ENCODE data around the gene INS. TPM values are rescaled to one million over a fixed set of nuclear protein-coding genes. Genes with fewer than 3 reads are reported as not detected.

Gene INS
- total RNA-seq, 1 donor from 2014 or later = not detected

- DNase-seq (ENCODE audit: low spot score) = no peak
These were observed 16.3 kb downstream of the INS start for GRCh38 chr11:2144544-2145248.

GRCh38 chr11:2143799-2144543 lies 17.0 kb downstream of the INS start:
- no peak for DNase-seq (ENCODE audit: low spot score)

- DNase-seq (ENCODE audit: low spot score) = no peak
These were observed 17.6 kb downstream of the INS start for GRCh38 chr11:2143477-2143798.

- no peak for DNase-seq (ENCODE audit: low spot score)
These were observed 18.2 kb downstream of the INS start for GRCh38 chr11:2142762-2143202.

GRCh38 chr11:2142300-2142759 lies 18.7 kb downstream of the INS start:
- no peak for DNase-seq (ENCODE audit: low spot score)

- DNase-seq (ENCODE audit: low spot score) = no peak
These were observed 20.3 kb downstream of the INS start for GRCh38 chr11:2140411-2141400.

GRCh38 chr11:2139621-2140337 lies 21.2 kb downstream of the INS start:
- DNase-seq (ENCODE audit: low spot score) = no peak

- no peak for DNase-seq (ENCODE audit: low spot score)
These were observed 21.9 kb downstream of the INS start, which contains the start of gene IGF2 for GRCh38 chr11:2139123-2139521. Gene IGF2, minus strand, starts transcription at chr11:2139389. Its CDS starts 3,866 bp downstream, at chr11:2135523.

- DNase-seq (ENCODE audit: low spot score) = no peak
These were observed 22.4 kb downstream of the INS start for GRCh38 chr11:2138431-2139122.

GRCh38 chr11:2138068-2138430 lies 23.0 kb downstream of the INS start:
- no peak for DNase-seq (ENCODE audit: low spot score)

GRCh38 chr11:2137202-2138067 lies 23.6 kb downstream of the INS start:
- DNase-seq (ENCODE audit: low spot score) = peak; percentile 71

- DNase-seq (ENCODE audit: low spot score) = no peak
These were observed 24.1 kb downstream of the INS start for GRCh38 chr11:2136952-2137201.

- DNase-seq (ENCODE audit: low spot score) = no peak
These were observed 24.6 kb downstream of the INS start for GRCh38 chr11:2136209-2136951.

GRCh38 chr11:2135648-2136201 lies 25.3 kb downstream of the INS start:
- no peak for DNase-seq (ENCODE audit: low spot score)

GRCh38 chr11:2135018-2135569 lies 25.9 kb downstream of the INS start:
- DNase-seq (ENCODE audit: low spot score) = no peak

GRCh38 chr11:2134022-2135010 lies 26.7 kb downstream of the INS start:
- DNase-seq (ENCODE audit: low spot score) = no peak

- no peak for DNase-seq (ENCODE audit: low spot score)
These were observed 27.6 kb downstream of the INS start for GRCh38 chr11:2133241-2134021.
